ENCODE results near the gene COL21A1.

GRCh38 chr6:56151609-56152224 lies 95.7 kb downstream of the COL21A1 start:
- TF ChIP-seq RBAK (tag by site-specific recombination; IDR thresholded peaks at IDR 0.05) (no peak), CTCF (tag by site-specific recombination; IDR thresholded peaks at IDR 0.05) (no peak), ZSCAN18 (tag by site-specific recombination; IDR thresholded peaks at IDR 0.05) (no peak), ZNF174 (tag by site-specific recombination; IDR thresholded peaks at IDR 0.05) (no peak), ZNF211 (tag by site-specific recombination; IDR thresholded peaks at IDR 0.05; ENCODE audit: low read depth) (no peak)

All from HEK293 (cell line).